ENCODE measurements around the gene FAM200B. TPM values are rescaled to one million over a fixed set of nuclear protein-coding genes. Genes with fewer than 3 reads are reported as not detected.

Gene FAM200B
- total and polyA plus RNA-seq, 4 donors: 11.8 to 45.7 (median 16.9) TPM

GRCh38 chr4:15665753-15666365 is 15.8 kb upstream of the FAM200B start:
- Histone ChIP-seq H3K4me1 (ENCODE audit: control insufficient read depth in 4 of 4, insufficient read depth in 4 of 4, low read length in 3 of 4) (peaks cover 0 to 1% (median 0%) of the 10 kb centered on the region in 4 donors), H3K9ac (ENCODE audit: low read depth in 1 of 2, low read length in 2 of 2) (no peak overlapping the region), H3K27me3 (ENCODE audit: control insufficient read depth in 4 of 4, insufficient read depth in 4 of 4, low read length in 3 of 4) (no peaks in the 10 kb centered on the region), H3K4me3 (ENCODE audit: low read depth in 1 of 3, low read length in 3 of 3) (no peak overlapping the region), H3K36me3 (ENCODE audit: control insufficient read depth in 4 of 4, insufficient read depth in 3 of 4, low read depth in 1 of 4, low read length in 3 of 4) (no peaks in the 10 kb centered on the region), H3K27ac (ENCODE audit: low read depth in 1 of 2, low read length in 2 of 2) (peak overlapping the region; percentile 37 to 52), H3K9me3 (ENCODE audit: control insufficient read depth in 4 of 4, low read length in 3 of 4) (no peaks in the 10 kb centered on the region)
- no peak for DNase-seq (ENCODE audit: low spot score)
- TF ChIP-seq, protein P1, sequence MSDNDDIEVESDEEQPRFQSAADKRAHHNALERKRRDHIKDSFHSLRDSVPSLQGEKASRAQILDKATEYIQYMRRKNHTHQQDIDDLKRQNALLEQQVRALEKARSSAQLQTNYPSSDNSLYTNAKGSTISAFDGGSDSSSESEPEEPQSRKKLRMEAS (IDR thresholded peaks at IDR 0.05): peak; percentile 18
- TF ChIP-seq, protein P2, sequence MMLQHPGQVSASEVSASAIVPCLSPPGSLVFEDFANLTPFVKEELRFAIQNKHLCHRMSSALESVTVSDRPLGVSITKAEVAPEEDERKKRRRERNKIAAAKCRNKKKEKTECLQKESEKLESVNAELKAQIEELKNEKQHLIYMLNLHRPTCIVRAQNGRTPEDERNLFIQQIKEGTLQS (IDR thresholded peaks at IDR 0.05): no peak
- 89% methylated on average over 3 of the region's 3 CpGs for WGBS

DNA sequence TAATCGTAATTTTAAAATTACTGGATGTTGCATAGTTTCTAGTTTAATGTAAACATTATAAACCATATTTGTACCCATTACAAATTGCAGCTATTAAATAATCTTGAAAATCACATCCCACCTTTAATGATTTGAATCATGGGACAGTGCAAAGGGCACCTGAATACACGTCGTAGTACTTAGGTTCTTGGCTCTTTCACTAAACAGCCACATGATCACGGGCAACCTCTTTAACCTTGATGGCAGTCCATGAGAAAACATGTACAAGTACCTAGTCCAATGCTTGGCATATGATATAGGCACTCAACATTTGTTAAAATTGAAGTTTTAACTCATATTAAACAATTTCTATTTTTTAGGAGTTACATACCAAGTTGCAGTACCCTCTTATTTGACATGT is 14.6 kb upstream of the FAM200B start:
- no peak for DNase-seq (ENCODE audit: low spot score)
- Histone ChIP-seq H3K27me3 (ENCODE audit: control insufficient read depth in 4 of 4, insufficient read depth in 4 of 4, low read length in 3 of 4) (no peaks in the 10 kb centered on the region), H3K9ac (ENCODE audit: low read depth in 1 of 2, low read length in 2 of 2) (no peak overlapping the region), H3K4me1 (ENCODE audit: control insufficient read depth in 4 of 4, insufficient read depth in 4 of 4, low read length in 3 of 4) (peaks cover 0 to 1% (median 0%) of the 10 kb centered on the region in 4 donors), H3K4me3 (ENCODE audit: low read depth in 1 of 3, low read length in 3 of 3) (no peak overlapping the region), H3K27ac (ENCODE audit: low read depth in 1 of 2, low read length in 2 of 2) (no peak overlapping the region), H3K9me3 (ENCODE audit: control insufficient read depth in 4 of 4, low read length in 3 of 4) (no peaks in the 10 kb centered on the region), H3K36me3 (ENCODE audit: control insufficient read depth in 4 of 4, insufficient read depth in 3 of 4, low read depth in 1 of 4, low read length in 3 of 4) (no peaks in the 10 kb centered on the region)
- TF ChIP-seq ZBTB33 (IDR thresholded peaks at IDR 0.05) (no peak), YY1 (IDR thresholded peaks at IDR 0.05) (no peak), CTCF (IDR thresholded peaks at IDR 0.05; ENCODE audit: low read depth, low read length, missing input control) (no peak), EGR1 (IDR thresholded peaks at IDR 0.05; ENCODE audit: low read depth in 2 of 2) (no peak), JUND (IDR thresholded peaks at IDR 0.05) (no peak), HNF4A (conservative IDR thresholded peaks at IDR 0.05) (peak in 1 of 2 donors; percentile 33), RAD21 (IDR thresholded peaks at IDR 0.05) (no peak)
- TF ChIP-seq, protein P2 (IDR thresholded peaks at IDR 0.05): no peak
- whole genome bisulfite sequencing: 66% methylated on average over 4 of the region's 4 CpGs

- Histone ChIP-seq H3K9ac (ENCODE audit: low read depth in 1 of 2, low read length in 2 of 2) (no peak overlapping the region), H3K27me3 (ENCODE audit: control insufficient read depth in 4 of 4, insufficient read depth in 4 of 4, low read length in 3 of 4) (no peaks in the 10 kb centered on the region), H3K36me3 (ENCODE audit: control insufficient read depth in 4 of 4, insufficient read depth in 3 of 4, low read depth in 1 of 4, low read length in 3 of 4) (no peaks in the 10 kb centered on the region), H3K4me3 (ENCODE audit: low read depth in 1 of 3, low read length in 3 of 3) (no peak overlapping the region), H3K4me1 (ENCODE audit: control insufficient read depth in 4 of 4, insufficient read depth in 4 of 4, low read length in 3 of 4) (peaks cover 0 to 1% (median 0%) of the 10 kb centered on the region in 4 donors), H3K27ac (ENCODE audit: low read depth in 1 of 2, low read length in 2 of 2) (no peak overlapping the region), H3K9me3 (ENCODE audit: control insufficient read depth in 4 of 4, low read length in 3 of 4) (no peaks in the 10 kb centered on the region)
- 88% methylated on average over 1 of the region's 1 CpG for WGBS
- DNase-seq (ENCODE audit: low spot score): no peak
- TF ChIP-seq RAD21 (IDR thresholded peaks at IDR 0.05) (no peak), FOXA1 (IDR thresholded peaks at IDR 0.05) (no peak), HNF4G (IDR thresholded peaks at IDR 0.05) (no peak), JUND (IDR thresholded peaks at IDR 0.05) (no peak)
- TF ChIP-seq, protein P3, sequence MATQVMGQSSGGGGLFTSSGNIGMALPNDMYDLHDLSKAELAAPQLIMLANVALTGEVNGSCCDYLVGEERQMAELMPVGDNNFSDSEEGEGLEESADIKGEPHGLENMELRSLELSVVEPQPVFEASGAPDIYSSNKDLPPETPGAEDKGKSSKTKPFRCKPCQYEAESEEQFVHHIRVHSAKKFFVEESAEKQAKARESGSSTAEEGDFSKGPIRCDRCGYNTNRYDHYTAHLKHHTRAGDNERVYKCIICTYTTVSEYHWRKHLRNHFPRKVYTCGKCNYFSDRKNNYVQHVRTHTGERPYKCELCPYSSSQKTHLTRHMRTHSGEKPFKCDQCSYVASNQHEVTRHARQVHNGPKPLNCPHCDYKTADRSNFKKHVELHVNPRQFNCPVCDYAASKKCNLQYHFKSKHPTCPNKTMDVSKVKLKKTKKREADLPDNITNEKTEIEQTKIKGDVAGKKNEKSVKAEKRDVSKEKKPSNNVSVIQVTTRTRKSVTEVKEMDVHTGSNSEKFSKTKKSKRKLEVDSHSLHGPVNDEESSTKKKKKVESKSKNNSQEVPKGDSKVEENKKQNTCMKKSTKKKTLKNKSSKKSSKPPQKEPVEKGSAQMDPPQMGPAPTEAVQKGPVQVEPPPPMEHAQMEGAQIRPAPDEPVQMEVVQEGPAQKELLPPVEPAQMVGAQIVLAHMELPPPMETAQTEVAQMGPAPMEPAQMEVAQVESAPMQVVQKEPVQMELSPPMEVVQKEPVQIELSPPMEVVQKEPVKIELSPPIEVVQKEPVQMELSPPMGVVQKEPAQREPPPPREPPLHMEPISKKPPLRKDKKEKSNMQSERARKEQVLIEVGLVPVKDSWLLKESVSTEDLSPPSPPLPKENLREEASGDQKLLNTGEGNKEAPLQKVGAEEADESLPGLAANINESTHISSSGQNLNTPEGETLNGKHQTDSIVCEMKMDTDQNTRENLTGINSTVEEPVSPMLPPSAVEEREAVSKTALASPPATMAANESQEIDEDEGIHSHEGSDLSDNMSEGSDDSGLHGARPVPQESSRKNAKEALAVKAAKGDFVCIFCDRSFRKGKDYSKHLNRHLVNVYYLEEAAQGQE (IDR thresholded peaks at IDR 0.05): no peak
- TF ChIP-seq, protein P2 (IDR thresholded peaks at IDR 0.05): no peak
Measured at GRCh38 chr4:15668566-15669435, 12.8 kb upstream of the FAM200B start.
